ENCODE data around the gene HOXA6.

GRCh38 chr7:27165996-27166530 is 18.5 kb upstream of the HOXA6 start:
- TF ChIP-seq POLR2A (IDR thresholded peaks at IDR 0.05) (no peak), CTCF (IDR thresholded peaks at IDR 0.05) (no peak)

Data from esophagus squamous epithelium (tissue), 4 donors.